A673 (cell line): Measurements from ENCODE around the gene OR6C65. TPM values are rescaled to one million over a fixed set of nuclear protein-coding genes. Genes with fewer than 3 reads are reported as not detected.
"Not testable (repeated sequence)": the region's sequence is repeated elsewhere in the genome, so short reads cannot be mapped to it uniquely, and the experiment has no call there.

Experiments
- Bru-seq: library from RNA; stranded (reverse); fragments of 400-500 nt; gene quantifications from one replicate; lab custom pipeline; 2021; lab: Mats Ljungman, UMichigan
- BruChase-seq, 2 experiments: library from RNA; stranded (reverse); fragments of 400-500 nt; gene quantifications; one replicate each; lab custom pipeline; 2021; lab: Mats Ljungman, UMichigan
- BruUV-seq: library from RNA; stranded (reverse); fragments of 400-500 nt; replicated peaks from 2 replicates; lab custom pipeline; 2021; lab: Mats Ljungman, UMichigan
- CTCF ChIA-PET: fragments of 300-600 bp; sonication (Branson Sonifier 250); formaldehyde crosslinking; loops from one replicate; lab custom pipeline; 2022; ENCODE audit warnings: antibody characterized with exemption; lab: Charles Lee
- POLR2A ChIA-PET: fragments of 300-600 bp; sonication (Branson Sonifier 250); formaldehyde crosslinking; loops from one replicate; lab custom pipeline; 2022; ENCODE audit warnings: antibody characterized with exemption; ENCODE audit not compliant: low non-redundant PET; lab: Charles Lee
- DNase-seq: peaks from one replicate; pipeline ENCODE4 v3.0.0-alpha.2; 2015; ENCODE audit warnings: low spot score
- H3K27ac ChIP-seq: fragments of 200-600 bp; sonication (generic); 2 replicates; pipeline ENCODE4 v1.5.1; 2016; ENCODE audit warnings: mixed run types, low read depth, mild to moderate bottlenecking, mixed read lengths, antibody characterized with exemption, low read length; ENCODE audit not compliant: poor library complexity, severe bottlenecking
- H3K27me3 ChIP-seq: fragments of 200-600 bp; sonication (generic); replicated peaks from 2 replicates; pipeline ENCODE4 v1.6.1; 2017; ENCODE audit warnings: mixed run types, low read depth, mild to moderate bottlenecking, mixed read lengths, antibody characterized with exemption, low read length; ENCODE audit not compliant: insufficient read depth, poor library complexity
- H3K36me3 ChIP-seq: fragments of 200-600 bp; sonication (generic); 2 replicates; pipeline ENCODE4 v1.6.1; 2016; ENCODE audit warnings: mixed run types, mild to moderate bottlenecking, mixed read lengths, antibody characterized with exemption, low read length; ENCODE audit not compliant: insufficient read depth, poor library complexity, severe bottlenecking
- H3K4me1 ChIP-seq: fragments of 200-600 bp; sonication (generic); 2 replicates; pipeline ENCODE4 v1.6.1; 2017; ENCODE audit warnings: mixed run types, mild to moderate bottlenecking, mixed read lengths, antibody characterized with exemption, low read length; ENCODE audit not compliant: insufficient read depth, poor library complexity, severe bottlenecking
- H3K4me3 ChIP-seq: fragments of 200-600 bp; sonication (generic); 2 replicates; pipeline ENCODE4 v1.5.1; 2016; ENCODE audit warnings: low read depth, mixed run types, mild to moderate bottlenecking, mixed read lengths, low read length; ENCODE audit not compliant: poor library complexity, severe bottlenecking
- H3K9me3 ChIP-seq: fragments of 200-600 bp; sonication (generic); 2 replicates; pipeline ENCODE4 v1.6.1; 2016; ENCODE audit warnings: mixed run types, low read depth, mild to moderate bottlenecking, mixed read lengths, antibody characterized with exemption, low read length; ENCODE audit not compliant: poor library complexity, severe bottlenecking
- CTCF ChIP-seq: fragments of 300-800, 200-600 bp; sonication (generic); conservative IDR thresholded peaks from 2 replicates; pipeline ENCODE4 v1.5.1; 2017; ENCODE audit warnings: low read depth, mild to moderate bottlenecking, antibody characterized with exemption, low read length, moderate library complexity, mixed read lengths
- EZH2 ChIP-seq: fragments of 200-600 bp; sonication (generic); IDR thresholded peaks from 2 replicates; pipeline ENCODE4 v1.6.1; 2017; ENCODE audit warnings: borderline replicate concordance, low read depth, mild to moderate bottlenecking, mixed read lengths, antibody characterized with exemption, low read length; ENCODE audit not compliant: poor library complexity, severe bottlenecking
- intact Hi-C: fragments of 100-400 bp; cut with micrococcal nuclease; formaldehyde crosslinking; loops from one replicate; pipeline ENCODE4 v1.10.0; 2022; ENCODE audit not compliant: unreplicated experiment
- long read RNA-seq: library from polyadenylated mRNA; stranded (forward); transcript quantifications from one replicate; pipeline ENCODE4 v2.0.0, GENCODE V29; 2022
- total RNA-seq: library from RNA; stranded (reverse); gene quantifications from 2 replicates; pipeline ENCODE4 v1.2.3, GENCODE V29; 2021

Gene OR6C65
- total RNA-seq (not detected in 2 replicates), Bru-seq, nascent RNA (not detected), BruChase-seq, experiment 1, labeled RNA remaining after a 2-hour chase (not detected), BruChase-seq, experiment 2, labeled RNA remaining after a 6-hour chase (not detected)
- long read RNA-seq: 0 reads

GRCh38 chr12:55400229-55400628 is at the start of gene OR6C65:
OR6C65 (plus strand) TSS chr12:55400529; CDS start chr12:55400529, 0 bp downstream.
- ChIA-PET CTCF (no interaction called here), POLR2A (no interaction called here)
- no peak within 1 kb of the TSS for H3K4me3 ChIP-seq
- H3K27me3 ChIP-seq: peaks cover 23% of the 10 kb centered on the region
- no peaks in the 10 kb centered on the region for H3K9me3 ChIP-seq
- intact Hi-C loops: no loop called here
- no peaks in the 10 kb centered on the region for H3K36me3 ChIP-seq
- H3K27ac ChIP-seq: no peak within 1 kb of the TSS
- no TSS peak for BruUV-seq
- H3K4me1 ChIP-seq: no peaks in the 10 kb centered on the region
- TF ChIP-seq EZH2 (no peak), CTCF (no peak)
- no peak for DNase-seq

GRCh38 chr12:55355338-55355737 is 45.0 kb upstream of the OR6C65 start:
- DNase-seq, CTCF ChIA-PET, intact Hi-C loops: not testable (repeated sequence)

GRCh38 chr12:55362675-55363074 is 37.7 kb upstream of the OR6C65 start, which contains the start of gene OR6C75:
OR6C75 (plus strand) TSS chr12:55362975; CDS start chr12:55365111, 2,136 bp downstream.
- H3K4me1 ChIP-seq: no peaks in the 10 kb centered on the region
- H3K27me3 ChIP-seq: peaks cover 21% of the 10 kb centered on the region
- intact Hi-C loops: no loop called here
- no peaks in the 10 kb centered on the region for H3K36me3 ChIP-seq
- DNase-seq: no peak
- POLR2A ChIA-PET: no interaction called here
- H3K4me3 ChIP-seq: no peak within 1 kb of the TSS
- CTCF ChIA-PET: no interaction called here
- H3K27ac ChIP-seq: no peak within 1 kb of the TSS
- TF ChIP-seq EZH2: no peak
- no peak for TF ChIP-seq CTCF
- no TSS peak for BruUV-seq
- no peaks in the 10 kb centered on the region for H3K9me3 ChIP-seq

More at GRCh38 chr12:55355338-55355737, 45.0 kb upstream of the OR6C65 start:
- H3K27ac ChIP-seq, H3K27me3 ChIP-seq, H3K9me3 ChIP-seq, POLR2A ChIA-PET, H3K36me3 ChIP-seq, H3K4me3 ChIP-seq, BruUV-seq, H3K4me1 ChIP-seq: not testable (repeated sequence)

GRCh38 chr12:55365086-55365485 is 35.2 kb upstream of the OR6C65 start:
- TF ChIP-seq EZH2: no peak
- TF ChIP-seq CTCF: no peak
- no peaks in the 10 kb centered on the region for H3K36me3 ChIP-seq
- BruUV-seq: no TSS peak

More at GRCh38 chr12:55365086-55365485, 35.2 kb upstream of the OR6C65 start:
- Histone ChIP-seq H3K27ac (no peak overlapping the region), H3K4me3 (no peak overlapping the region), H3K9me3 (no peaks in the 10 kb centered on the region), H3K4me1 (no peaks in the 10 kb centered on the region), H3K27me3 (peaks cover 25% of the 10 kb centered on the region)
- no peak for DNase-seq
- CTCF ChIA-PET: no interaction called here
- intact Hi-C loops: no loop called here
- POLR2A ChIA-PET: no interaction called here
